HG02885 (cell line): Measurements from ENCODE around the gene PIK3CD.

Experiments used
- ATAC-seq: cut with Tn5 transposase; IDR thresholded peaks from one replicate; pipeline ENCODE4 v1.9.1; 2021; ENCODE audit warnings: mild to moderate bottlenecking; ENCODE audit not compliant: unreplicated experiment, poor library complexity

The PIK3CD gene

DNA sequence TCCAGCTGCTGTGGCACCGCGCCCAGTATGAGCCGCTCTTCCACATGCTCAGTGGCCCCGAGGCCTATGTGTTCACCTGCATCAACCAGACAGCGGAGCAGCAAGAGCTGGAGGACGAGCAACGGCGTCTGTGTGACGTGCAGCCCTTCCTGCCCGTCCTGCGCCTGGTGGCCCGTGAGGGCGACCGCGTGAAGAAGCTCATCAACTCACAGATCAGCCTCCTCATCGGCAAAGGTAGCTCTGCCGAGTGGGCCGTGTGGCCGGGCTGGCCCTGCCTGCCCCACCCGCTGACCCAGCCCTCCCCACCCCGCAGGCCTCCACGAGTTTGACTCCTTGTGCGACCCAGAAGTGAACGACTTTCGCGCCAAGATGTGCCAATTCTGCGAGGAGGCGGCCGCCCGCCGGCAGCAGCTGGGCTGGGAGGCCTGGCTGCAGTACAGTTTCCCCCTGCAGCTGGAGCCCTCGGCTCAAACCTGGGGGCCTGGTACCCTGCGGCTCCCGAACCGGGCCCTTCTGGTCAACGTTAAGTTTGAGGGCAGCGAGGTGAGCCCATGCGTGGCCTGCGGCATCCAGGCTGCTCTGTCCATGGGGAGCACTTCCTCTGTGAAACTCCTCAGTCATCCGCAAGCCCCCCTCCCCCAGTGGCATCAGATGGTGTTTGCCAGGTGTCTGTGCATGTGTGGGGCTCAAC lies 64.2 kb downstream of the PIK3CD start:
- no peak for ATAC-seq

DNA sequence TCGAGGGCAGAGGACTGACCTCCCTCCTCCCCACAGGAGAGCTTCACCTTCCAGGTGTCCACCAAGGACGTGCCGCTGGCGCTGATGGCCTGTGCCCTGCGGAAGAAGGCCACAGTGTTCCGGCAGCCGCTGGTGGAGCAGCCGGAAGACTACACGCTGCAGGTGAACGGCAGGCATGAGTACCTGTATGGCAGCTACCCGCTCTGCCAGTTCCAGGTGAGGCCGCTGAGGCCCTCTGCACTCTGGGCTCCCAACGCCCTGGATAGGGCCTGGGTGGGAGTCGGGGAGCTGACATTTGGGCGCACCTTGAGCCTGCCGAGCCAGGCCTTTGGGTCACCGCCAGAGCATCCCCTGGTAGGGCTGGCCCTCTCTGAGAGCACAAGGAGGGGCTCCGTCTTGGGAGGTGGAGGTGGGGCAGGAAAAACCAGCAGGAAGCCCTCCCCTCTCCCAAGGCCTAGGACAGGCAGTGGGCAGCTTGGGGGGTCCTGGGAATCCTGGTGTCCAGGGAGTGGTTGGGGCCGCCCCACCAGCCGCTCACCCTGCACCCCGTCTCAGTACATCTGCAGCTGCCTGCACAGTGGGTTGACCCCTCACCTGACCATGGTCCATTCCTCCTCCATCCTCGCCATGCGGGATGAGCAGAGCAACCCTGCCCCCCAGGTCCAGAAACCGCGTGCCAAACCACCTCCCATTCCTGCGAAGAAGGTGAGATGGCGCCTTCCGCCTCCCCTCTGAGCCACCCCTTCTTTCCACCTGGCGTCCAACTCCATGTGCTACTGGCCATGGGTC lies 65.1 kb downstream of the PIK3CD start:
- no peak for ATAC-seq

GRCh38 chr1:9717193-9718005 lies 65.9 kb downstream of the PIK3CD start:
- peak; percentile 55 for ATAC-seq

DNA sequence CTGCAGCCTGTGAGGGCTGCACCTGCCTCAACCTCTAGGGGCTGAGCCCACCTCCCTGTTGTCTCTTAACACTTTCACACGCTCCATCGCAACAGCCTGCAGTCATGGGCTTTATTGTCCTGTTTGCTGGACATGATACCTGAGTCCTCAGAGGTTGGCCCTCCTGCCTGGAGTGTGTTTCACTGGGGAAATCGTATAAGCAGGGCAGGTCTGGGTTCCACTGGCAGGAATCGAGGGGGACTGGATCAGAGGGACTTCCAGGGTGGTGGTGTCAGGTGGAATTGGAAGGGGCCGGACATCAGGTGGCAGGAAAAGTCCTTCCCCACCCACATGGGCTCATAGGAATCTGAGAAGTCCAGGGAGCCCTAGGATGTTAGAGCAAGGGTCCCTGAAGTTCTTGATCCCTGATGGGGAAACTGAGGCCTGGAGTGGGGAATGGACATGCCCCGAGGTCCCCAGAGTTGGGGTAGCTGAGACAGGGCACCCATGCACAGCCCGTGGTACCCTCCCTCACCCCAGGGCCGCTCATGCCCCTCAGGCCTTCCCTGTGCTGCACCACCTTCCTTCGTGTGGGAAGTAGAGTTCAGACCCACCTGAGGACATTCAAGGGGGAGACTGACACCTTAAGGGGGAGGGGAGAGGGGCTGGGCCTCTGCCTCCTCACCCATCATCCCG lies 66.6 kb downstream of the PIK3CD start:
- no peak for ATAC-seq

GRCh38 chr1:9719978-9720722 lies 68.6 kb downstream of the PIK3CD start:
- no peak for ATAC-seq

GRCh38 chr1:9720785-9721605 lies 69.5 kb downstream of the PIK3CD start:
- ATAC-seq = no peak

GRCh38 chr1:9721606-9722377 lies 70.3 kb downstream of the PIK3CD start:
- no peak for ATAC-seq

DNA sequence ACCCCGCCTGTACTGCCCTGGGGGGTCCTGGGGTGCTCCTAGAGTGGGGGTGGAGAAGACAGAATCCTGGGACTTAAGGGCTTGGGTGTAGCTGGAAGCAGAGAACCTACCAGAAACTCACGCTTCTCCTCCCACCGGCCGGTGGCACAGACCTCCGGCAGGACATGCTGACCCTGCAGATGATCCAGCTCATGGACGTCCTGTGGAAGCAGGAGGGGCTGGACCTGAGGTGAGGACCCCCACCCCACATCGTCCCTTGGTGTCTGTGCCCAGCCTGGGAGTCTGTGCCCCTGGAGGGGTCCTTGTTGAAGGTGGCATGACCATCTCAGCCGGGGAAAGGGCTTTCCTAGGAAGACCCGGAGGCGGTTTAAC lies 70.8 kb downstream of the PIK3CD start:
- ATAC-seq = no peak

- no peak for ATAC-seq
Observed at GRCh38 chr1:9723068-9723805, 71.7 kb downstream of the PIK3CD start.

GRCh38 chr1:9723926-9724325 lies 72.4 kb downstream of the PIK3CD start:
- ATAC-seq = no peak

DNA sequence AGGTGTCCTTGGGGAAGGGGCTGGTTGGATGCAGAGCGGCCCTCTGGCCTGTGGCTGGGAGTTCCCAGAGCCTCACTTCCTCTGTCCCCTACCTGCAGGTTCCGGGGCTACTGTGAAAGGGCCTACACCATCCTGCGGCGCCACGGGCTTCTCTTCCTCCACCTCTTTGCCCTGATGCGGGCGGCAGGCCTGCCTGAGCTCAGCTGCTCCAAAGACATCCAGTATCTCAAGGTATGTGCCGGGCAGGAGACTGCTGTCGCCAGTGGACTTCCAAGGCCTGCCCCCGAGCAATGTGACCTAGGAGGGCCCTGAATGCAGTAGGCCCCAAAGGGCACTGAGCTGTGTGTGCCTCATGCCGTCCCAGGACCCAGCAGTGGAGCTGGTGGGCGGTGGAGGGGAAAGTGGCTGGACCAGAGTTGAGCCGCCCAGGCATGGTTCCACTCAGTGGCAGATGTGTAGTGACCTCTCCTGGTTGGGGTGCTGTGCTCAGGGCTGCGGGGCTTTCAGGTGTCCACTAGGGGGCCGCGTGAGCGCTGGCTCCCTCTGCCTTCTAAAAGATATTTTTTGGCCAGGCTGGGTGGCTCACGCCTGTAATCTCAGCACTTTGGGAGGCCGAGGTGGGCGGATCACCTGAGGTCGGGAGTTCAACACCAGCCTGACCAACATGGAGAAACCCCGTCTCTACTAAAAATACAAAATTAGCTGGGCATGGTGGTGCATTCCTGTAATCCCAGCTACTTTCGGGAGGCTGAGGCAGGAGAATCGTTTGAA lies 73.4 kb downstream of the PIK3CD start:
- ATAC-seq = peak; percentile 53

GRCh38 chr1:9726406-9726805 lies 74.9 kb downstream of the PIK3CD start:
- no peak for ATAC-seq

DNA sequence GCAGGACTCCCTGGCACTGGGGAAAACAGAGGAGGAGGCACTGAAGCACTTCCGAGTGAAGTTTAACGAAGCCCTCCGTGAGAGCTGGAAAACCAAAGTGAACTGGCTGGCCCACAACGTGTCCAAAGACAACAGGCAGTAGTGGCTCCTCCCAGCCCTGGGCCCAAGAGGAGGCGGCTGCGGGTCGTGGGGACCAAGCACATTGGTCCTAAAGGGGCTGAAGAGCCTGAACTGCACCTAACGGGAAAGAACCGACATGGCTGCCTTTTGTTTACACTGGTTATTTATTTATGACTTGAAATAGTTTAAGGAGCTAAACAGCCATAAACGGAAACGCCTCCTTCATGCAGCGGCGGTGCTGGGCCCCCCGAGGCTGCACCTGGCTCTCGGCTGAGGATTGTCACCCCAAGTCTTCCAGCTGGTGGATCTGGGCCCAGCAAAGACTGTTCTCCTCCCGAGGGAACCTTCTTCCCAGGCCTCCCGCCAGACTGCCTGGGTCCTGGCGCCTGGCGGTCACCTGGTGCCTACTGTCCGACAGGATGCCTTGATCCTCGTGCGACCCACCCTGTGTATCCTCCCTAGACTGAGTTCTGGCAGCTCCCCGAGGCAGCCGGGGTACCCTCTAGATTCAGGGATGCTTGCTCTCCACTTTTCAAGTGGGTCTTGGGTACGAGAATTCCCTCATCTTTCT lies 75.5 kb downstream of the PIK3CD start:
- ATAC-seq = no peak

DNA sequence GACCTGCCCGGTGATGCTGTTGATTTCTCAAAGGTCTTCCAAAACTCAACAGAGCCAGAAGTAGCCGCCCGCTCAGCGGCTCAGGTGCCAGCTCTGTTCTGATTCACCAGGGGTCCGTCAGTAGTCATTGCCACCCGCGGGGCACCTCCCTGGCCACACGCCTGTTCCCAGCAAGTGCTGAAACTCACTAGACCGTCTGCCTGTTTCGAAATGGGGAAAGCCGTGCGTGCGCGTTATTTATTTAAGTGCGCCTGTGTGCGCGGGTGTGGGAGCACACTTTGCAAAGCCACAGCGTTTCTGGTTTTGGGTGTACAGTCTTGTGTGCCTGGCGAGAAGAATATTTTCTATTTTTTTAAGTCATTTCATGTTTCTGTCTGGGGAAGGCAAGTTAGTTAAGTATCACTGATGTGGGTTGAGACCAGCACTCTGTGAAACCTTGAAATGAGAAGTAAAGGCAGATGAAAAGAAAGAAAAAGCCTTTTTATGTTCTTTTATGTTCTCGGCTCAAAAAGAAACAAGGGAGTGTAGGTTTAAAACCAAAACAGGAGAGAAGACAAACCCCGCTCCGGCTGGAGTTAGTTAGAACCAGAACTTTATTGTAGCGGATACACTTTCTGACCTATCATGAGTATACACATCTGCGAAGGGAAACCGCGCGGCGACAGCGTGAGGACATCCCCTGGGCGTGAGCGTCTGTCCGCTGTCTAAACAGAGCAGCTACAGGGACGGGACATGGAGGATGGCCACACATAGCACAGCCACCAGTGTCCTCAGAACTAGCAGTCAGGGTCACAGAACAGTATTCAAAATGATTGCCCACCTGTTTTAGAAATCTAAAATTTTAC lies 77.1 kb downstream of the PIK3CD start:
- ATAC-seq = no peak

GRCh38 chr1:9729523-9729922 lies 78.0 kb downstream of the PIK3CD start:
- no peak for ATAC-seq
